HG03378 (cell line): ENCODE data around the gene KRTAP5-5.

Experiments
- ATAC-seq: cut with Tn5 transposase; IDR thresholded peaks from one replicate; pipeline ENCODE4 v1.9.1; 2021; ENCODE audit warnings: mild to moderate bottlenecking, moderate library complexity; ENCODE audit not compliant: unreplicated experiment

Gene KRTAP5-5

DNA sequence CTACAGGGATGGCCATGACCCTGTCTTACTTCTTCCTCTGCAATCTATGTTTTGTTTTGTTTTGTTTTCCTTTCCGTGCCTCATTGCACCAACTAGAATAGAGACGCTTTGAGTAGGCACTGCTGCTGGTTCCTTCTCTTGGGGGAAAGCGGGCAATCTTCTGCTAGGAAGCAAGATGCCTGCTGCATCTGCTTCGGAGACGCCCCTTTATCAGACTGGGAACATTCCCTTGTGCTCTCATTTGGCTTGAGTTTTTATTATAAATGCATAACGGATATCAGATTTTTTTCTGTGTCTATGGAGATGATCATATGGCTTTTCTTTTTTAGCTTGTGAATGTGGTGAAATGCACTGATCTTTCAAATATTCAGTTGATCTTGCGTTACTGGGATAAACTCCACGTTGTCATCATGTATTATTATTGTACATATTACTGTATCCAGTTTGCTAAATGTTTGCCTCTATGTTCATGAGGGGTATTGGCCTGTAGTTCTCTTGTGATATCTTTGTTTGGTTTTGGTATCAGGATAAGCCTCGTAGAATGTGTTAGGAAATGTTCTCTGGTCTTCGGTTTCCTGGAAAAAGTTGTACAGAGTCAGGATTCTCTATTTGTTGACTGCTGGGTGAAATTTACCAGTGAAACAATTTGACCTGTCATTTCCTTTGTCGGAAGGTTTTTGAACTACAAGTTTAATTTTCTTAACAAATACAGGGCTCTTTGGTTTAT, 44.0 kb downstream of the KRTAP5-5 start:
- no peak for ATAC-seq

DNA sequence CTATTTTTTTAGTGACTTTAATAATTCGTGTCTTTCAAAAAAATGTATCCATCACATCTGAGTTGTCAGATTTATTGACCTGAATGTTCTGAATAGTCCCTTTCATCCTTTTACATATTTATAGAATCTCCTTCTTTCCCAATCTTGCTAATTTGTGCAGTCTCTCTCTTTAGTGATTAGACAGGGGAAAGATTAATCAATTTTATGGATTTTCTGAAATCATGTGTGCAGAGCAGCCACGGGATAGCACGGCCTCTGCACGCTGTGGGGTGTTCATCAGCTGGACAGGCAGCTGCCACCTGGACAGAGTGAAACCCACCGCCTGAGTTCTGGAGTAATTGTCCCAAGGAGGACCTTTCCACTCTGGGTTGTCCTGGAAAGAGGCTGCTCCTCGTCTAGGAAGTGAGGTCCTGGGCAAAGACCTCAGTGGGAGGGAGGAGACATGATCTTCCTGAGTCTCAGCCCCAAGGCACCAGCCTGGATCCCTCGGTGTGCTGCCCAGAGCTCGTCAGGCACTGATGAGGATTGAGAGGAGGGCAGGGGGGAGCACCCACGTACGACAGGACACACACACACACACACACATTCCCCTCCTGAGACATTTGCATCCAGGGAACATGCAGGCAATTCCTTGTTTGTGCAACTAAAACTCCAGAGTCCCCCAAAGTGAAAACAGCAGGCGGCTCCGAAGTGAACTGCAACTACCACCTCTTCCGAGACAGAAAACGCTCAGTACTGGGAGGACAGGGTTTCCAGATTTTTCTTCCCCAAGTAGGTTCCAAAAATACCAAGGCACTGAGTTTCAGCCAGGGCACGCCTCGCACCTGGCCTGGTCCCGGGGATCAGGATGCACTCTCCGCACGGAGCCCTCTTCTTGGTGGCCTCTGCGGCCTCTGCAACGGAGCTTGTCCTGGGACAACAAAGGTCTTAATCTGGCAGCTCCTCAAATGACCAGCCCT, 44.9 kb downstream of the KRTAP5-5 start:
- ATAC-seq: no peak

DNA sequence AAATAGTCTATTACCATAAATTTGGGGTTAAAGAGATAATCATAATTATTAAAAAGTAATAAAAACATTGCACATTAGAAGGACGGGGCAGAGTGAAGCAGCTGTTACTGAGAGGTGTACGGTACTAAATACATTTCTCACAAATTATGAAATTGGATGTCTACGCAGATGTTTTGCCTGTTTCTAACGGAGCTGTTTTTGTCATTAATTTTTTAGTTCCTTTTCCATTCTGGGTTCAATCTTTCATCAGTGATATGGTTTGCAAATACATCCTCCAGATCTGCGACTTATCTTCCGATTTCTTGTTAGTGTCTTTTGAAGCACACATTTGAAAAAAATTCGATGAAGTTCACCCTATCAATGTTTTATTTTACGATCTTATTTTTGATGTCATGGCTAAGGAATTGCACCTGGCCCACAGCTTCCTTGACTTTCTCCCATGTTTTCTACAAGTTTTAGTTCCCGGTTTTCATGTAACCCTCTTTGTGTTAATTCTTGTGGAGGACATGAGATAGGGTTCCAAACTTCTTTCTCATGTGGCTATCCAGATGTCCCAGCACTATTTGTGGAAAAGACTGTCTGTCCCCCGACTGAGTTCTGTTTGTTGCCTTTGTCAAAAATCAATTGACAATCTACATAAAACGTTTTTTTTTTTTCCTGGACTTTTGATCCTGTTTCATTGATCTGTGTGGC, 46.1 kb downstream of the KRTAP5-5 start:
- no peak for ATAC-seq

DNA sequence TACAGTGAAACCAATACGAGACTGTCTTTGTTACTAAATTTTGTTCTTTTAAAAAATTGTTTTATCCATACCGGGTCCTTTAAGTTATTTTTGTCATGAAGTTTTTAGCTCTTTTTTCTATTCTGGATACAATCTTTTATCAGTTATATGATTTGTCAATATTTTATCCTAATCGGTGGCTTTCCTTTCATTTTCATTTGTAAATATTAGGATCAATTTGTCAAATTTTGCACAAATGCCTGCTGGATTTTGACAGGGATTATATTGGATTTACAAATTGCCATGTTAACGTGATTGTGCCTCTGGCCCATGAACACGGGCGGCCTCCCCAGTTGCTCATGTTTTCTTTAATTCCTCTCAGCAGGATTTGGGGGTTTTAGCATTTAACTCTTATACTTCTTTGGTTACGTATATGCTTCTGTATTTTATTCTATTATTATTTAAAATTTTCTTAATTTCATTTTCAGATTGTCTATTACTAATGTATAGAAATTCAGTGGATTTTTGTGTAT, 46.7 kb downstream of the KRTAP5-5 start:
- ATAC-seq: no peak

DNA sequence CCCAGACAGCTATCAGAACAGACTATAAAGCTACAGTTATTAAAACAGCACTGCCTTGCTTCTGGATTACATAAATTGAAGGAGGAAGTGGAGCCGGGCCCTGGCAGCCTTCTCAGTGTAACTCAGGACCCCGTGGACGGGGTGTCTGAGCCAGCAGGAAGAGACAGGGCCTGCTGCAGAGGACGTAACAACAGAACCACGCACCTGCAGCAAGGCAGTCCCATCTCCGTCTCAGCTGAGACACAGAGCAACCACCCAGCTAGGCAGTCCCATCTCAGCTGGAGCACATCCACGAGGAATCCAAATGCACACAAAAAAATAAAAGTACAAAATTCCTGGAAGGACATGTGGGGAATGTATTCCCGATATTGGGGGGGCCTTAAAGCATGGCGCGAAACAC, 50.3 kb downstream of the KRTAP5-5 start:
- no peak for ATAC-seq
